ENCODE results near the gene UNC45A.
A peak's percentile ranks its signal among the peaks of the same experiment; 100 is the strongest.

Gene UNC45A

GRCh38 chr15:90929246-90930019, 5.7 kb upstream of the UNC45A start:
- H3K27ac ChIP-seq: peak overlapping the region; percentile 95 to 96
- H3K9me3 ChIP-seq: no peaks in the 10 kb centered on the region
- intact Hi-C loops (cut with DNase I; ENCODE audit: low total_unique reads): loop anchor here (2.0 to 10.0 kb wide), 3 partner anchors 27 to 335 kb away; partner anchors contain the start of gene MAN2A2
- TF ChIP-seq CTCF (IDR thresholded peaks at IDR 0.05): no peak
- no peaks in the 10 kb centered on the region for H3K27me3 ChIP-seq
- H3K4me3 ChIP-seq: peak overlapping the region; percentile 68 to 77
- no peak for DNase-seq
- H3K4me1 ChIP-seq: peaks cover 0 to 37% (median 22%) of the 10 kb centered on the region in 4 donors
- H3K36me3 ChIP-seq: no peaks in the 10 kb centered on the region

GRCh38 chr15:90930861-90931574, 4.1 kb upstream of the UNC45A start:
- no peaks in the 10 kb centered on the region for H3K9me3 ChIP-seq
- peak overlapping the region; percentile 95 to 96 for H3K27ac ChIP-seq
- no peak for DNase-seq
- H3K27me3 ChIP-seq: no peaks in the 10 kb centered on the region
- H3K4me1 ChIP-seq: peaks cover 0 to 45% (median 33%) of the 10 kb centered on the region in 4 donors
- no peaks in the 10 kb centered on the region for H3K36me3 ChIP-seq
- peak overlapping the region; percentile 68 to 77 for H3K4me3 ChIP-seq
- no peak for TF ChIP-seq CTCF (IDR thresholded peaks at IDR 0.05)
- intact Hi-C loops (cut with DNase I; ENCODE audit: low total_unique reads): loop anchor here (2.0 to 10.0 kb wide), 3 partner anchors 28 to 334 kb away; partner anchors contain the start of gene MAN2A2

- intact Hi-C loops (cut with DNase I; ENCODE audit: low total_unique reads): loop anchor here (2.0 to 10.0 kb wide), 3 partner anchors 29 to 333 kb away; partner anchors contain the start of gene MAN2A2
- Histone ChIP-seq H3K36me3 (peaks cover 0 to 4% (median 0%) of the 10 kb centered on the region in 3 donors), H3K27ac (peak overlapping the region; percentile 87 to 96), H3K4me1 (peaks cover 0 to 50% (median 37%) of the 10 kb centered on the region in 4 donors), H3K9me3 (no peaks in the 10 kb centered on the region), H3K27me3 (no peaks in the 10 kb centered on the region), H3K4me3 (peak overlapping the region; percentile 69 to 81)
- DNase-seq: no peak
- TF ChIP-seq CTCF (IDR thresholded peaks at IDR 0.05): peak in 1 of 2 experiments; percentile 33
Observed at GRCh38 chr15:90931575-90931827, 3.6 kb upstream of the UNC45A start.

- Histone ChIP-seq H3K27ac (peak within 1 kb of the TSS; percentile 87 to 96), H3K4me3 (peak within 1 kb of the TSS; percentile 69 to 81), H3K9me3 (no peaks in the 10 kb centered on the region), H3K4me1 (peaks cover 0 to 56% (median 40%) of the 10 kb centered on the region in 4 donors), H3K36me3 (peaks cover 0 to 9% (median 0%) of the 10 kb centered on the region in 3 donors), H3K27me3 (no peaks in the 10 kb centered on the region)
- TF ChIP-seq CTCF (IDR thresholded peaks at IDR 0.05): peak; percentile 91 to 97
- DNase-seq: peak; percentile 82 to 94
- intact Hi-C loops (cut with DNase I; ENCODE audit: low total_unique reads): loop anchor here (2.0 to 10.0 kb wide), 3 partner anchors 29 to 333 kb away; partner anchors contain the start of gene MAN2A2
Observed at GRCh38 chr15:90931828-90932659, 3.0 kb upstream of the UNC45A start, which contains the start of gene HDDC3. HDDC3 (minus strand) TSS chr15:90932549; CDS start chr15:90932540, 9 bp downstream.

GRCh38 chr15:90932660-90932991, 2.5 kb upstream of the UNC45A start:
- TF ChIP-seq CTCF (IDR thresholded peaks at IDR 0.05): no peak
- peak overlapping the region; percentile 87 to 96 for H3K27ac ChIP-seq
- H3K4me1 ChIP-seq: peaks cover 0 to 57% (median 41%) of the 10 kb centered on the region in 4 donors
- DNase-seq: no peak
- intact Hi-C loops (cut with DNase I; ENCODE audit: low total_unique reads): loop anchor here (5.0 to 10.0 kb wide), 2 partner anchors 60 to 332 kb away; no protein-coding TSS in a partner anchor
- no peaks in the 10 kb centered on the region for H3K9me3 ChIP-seq
- H3K27me3 ChIP-seq: no peaks in the 10 kb centered on the region
- H3K36me3 ChIP-seq: peaks cover 0 to 15% (median 0%) of the 10 kb centered on the region in 3 donors
- H3K4me3 ChIP-seq: peak overlapping the region; percentile 69 to 81

All from tibial artery (tissue), 4 donors.